ENCODE data around the gene DDX41. TPM values are rescaled to one million over a fixed set of nuclear protein-coding genes. Genes with fewer than 3 reads are reported as not detected.
A peak's percentile ranks its signal among the peaks of the same experiment; 100 is the strongest.
"Not testable (repeated sequence)": the region's sequence is repeated elsewhere in the genome, so short reads cannot be mapped to it uniquely, and the experiment has no call there.

Gene DDX41
- polyA plus RNA-seq, 3 donors, result 97.3 to 111 (median 103) TPM

DNA sequence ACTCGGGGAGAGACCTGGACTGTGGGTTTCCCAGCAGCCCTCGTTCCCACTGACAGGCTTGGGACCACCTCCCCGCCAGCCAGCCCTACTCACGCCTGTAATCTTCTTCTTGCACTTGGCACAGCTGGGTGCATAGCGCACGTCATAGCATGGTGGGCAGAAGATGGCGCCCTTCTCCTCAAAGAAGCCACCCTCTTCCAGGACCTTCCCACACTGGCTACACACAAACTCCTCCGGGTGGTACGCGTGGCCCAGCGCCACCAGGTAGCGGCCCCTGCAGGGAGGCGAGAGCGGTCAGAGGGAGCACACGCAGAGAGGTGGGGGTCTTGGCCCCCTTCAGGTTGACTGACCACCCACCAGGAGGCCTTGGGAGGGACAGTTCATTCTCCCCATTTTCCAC lies 28.8 kb downstream of the DDX41 start:
- no peak for DNase-seq

DNA sequence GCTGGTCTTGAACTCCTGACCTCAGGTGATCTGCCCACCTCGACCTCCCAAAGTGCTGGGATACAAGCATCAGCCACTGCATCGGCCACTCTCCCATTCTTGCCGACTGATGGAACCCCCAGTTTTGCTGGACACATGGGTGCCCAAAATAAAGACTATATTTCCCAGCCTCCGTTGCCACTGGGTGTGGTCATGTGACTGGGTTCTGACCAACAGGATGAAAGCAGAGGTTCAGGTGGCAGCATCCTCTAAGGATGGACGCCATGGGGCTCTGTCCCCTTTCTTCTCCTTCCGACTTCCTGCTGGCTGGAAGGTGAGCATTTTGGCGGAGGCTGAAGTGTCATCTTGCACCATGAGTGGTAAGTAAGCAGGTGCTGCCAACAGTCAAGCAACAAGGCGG lies 29.6 kb downstream of the DDX41 start:
- no peak for DNase-seq

DNA sequence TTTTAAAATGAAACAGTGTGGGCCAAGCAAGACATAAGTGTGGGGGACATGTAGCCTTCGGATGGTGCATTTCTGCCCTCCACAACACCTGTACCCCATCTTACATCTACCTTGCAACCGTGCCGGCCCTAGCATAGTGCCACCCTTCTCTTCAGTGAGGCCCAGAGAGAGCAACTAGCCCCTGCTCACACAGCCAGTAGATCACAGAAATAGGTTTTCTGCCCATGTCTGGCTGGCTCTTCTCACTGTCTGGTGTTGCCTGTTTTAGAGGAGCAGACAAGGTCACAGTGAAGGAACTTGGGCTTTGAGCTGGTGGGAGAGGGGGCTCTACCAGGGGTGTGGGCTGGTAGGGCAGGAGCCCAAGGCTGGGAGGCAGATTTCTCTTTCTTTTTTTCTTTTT lies 30.5 kb downstream of the DDX41 start:
- DNase-seq, result no peak

DNA sequence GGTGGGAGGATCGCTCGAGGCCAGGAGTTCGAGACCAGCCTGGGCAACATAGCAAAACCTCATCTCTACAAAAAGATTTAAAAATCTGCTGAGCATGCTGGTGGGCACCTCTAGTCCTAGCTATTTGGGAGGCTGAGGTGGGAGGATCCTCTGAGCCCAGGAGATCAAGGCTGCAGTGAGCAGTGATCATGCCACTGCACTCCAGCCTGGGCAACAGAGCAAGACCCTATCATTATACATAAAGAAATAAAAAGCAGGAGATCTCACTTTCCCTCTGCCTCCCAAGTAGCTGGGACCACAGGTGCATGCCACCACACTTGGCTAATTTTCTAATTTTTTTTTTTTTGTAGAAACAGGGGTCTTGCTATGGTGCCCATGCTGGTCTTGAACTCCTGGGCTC lies 31.0 kb downstream of the DDX41 start:
- DNase-seq, result not testable (repeated sequence)

DNA sequence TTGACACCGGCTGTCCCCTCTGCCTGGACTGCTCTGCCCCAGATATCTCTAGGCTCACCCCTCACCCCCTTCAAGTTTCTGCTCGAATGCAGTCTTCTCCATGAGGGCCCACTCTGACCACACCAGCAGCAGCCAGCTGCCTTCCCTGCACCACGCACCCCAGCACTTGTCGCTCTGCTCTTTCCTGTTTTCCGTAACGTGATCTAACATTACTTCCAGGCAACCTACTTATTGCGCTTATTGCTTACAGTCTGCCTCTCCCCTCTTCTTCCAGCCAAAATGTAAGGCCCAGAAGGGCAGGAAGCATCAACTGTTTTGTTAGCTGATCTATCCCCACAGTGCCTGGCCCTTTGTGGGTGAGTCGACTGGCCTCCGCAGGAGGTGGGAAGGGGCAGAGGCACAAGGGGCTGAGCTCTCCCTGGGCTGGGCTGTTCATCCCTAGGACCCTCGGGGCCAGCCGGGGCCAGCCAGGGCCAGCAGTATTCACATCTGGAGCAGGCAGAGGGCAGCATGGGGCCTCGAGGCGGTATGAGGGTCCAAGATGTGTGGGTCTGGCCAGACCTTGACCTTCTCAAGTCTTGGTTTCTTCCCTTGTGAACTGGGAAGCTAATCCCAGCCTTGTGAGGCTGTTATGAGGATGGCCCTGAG lies 31.7 kb downstream of the DDX41 start:
- DNase-seq, result no peak

DNA sequence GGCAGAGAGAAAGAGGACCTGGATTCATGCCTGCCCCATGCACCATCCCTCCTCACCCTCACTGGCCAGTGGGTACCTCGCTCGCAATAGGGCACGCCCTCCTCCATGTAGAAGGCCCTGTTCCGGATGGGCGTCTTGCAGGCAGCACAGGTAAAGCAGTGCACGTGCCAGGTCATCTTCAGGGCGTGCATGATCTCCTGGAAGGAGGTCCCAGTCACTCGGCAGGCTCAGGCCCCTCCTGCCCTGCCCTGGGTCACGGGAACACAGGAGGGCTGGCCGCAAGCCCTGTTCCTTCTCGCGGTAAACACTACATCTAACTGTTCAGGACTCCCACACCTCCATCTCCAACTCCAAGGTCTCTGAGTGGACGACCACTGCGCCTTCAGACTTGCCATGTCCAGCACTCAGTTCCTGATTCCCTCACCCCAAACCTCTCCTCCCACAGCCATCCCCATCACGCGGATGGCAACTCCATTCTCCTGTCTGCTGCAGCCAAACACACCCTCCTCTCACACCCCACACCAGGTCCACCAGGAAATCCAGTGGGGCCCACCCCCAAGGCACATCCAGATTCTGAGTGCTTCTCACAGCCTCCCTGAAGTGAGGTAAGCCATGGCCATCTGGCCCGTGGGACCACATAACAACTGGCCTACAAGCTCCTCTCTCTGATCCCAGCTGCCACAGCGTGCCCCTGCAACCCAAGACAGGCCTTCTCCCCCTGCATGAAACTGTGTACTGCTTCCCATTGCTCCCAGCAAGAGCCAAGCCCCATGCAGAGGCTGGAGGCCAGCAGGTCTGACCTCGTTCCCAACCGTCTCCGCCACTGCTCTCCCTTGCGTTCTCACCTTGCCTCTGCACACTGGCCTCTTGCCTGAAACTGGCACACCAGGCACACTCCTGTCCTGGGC lies 32.5 kb downstream of the DDX41 start:
- no peak for DNase-seq

DNA sequence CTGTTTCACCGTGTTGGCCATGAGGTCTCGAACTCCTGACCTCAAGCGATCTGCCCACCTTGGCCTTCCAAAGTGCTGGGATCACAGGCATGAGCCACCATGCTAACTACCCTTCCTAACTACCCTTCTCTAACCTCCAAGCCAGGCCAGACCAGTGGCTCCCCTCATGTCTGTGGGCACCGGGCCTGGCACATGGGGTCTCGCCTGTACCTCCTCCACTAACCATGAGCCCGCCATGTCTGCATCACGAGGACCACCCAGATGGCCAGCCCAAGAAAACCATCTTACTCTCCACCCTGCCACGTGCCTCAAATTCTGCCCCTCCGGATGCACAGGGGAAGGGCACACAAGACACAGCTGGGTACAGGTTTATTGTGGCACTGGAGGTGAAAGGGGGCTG lies 33.7 kb downstream of the DDX41 start:
- DNase-seq, result no peak

DNA sequence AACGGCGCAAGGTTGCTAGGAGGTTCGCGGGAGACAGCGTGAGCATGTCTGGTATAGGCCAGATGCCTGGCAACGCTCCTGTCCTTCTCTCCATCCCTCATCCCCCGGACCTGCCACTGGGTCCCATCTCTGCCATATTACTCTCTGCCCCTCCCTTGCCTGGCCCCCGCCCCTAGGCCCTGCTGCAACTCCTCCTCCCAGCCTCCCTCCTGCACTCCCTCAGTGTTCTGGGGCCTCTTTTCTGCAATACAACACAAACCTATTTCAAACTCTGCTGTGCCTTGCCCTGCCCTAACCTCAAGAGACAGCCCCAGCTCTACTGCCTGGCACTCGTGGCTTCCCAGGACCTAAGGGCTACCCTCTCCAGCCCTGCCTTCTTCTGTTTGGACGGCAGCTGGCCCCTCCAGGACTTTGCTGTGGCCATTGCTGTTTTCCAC lies 34.4 kb downstream of the DDX41 start:
- DNase-seq, result no peak

DNA sequence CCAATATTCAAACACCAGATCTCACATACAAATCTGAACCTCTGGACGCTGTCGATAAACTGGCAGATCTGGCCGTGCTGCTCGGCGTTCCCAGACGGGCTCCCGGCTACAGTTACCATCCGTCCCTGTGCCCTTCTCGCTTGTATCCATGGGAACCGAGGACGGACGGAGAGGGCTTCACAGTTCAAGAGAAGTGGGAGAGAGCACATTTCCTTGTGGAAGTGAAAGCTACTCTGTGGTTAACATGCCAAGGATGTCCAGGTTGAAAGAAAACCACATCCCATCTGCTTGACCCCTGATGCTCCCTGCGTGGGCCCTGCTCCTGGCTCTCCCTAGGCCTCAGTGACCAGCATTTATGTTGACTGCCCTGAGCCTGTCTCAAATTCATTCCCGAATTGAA lies 37.0 kb downstream of the DDX41 start:
- peak; percentile 65 for DNase-seq

DNA sequence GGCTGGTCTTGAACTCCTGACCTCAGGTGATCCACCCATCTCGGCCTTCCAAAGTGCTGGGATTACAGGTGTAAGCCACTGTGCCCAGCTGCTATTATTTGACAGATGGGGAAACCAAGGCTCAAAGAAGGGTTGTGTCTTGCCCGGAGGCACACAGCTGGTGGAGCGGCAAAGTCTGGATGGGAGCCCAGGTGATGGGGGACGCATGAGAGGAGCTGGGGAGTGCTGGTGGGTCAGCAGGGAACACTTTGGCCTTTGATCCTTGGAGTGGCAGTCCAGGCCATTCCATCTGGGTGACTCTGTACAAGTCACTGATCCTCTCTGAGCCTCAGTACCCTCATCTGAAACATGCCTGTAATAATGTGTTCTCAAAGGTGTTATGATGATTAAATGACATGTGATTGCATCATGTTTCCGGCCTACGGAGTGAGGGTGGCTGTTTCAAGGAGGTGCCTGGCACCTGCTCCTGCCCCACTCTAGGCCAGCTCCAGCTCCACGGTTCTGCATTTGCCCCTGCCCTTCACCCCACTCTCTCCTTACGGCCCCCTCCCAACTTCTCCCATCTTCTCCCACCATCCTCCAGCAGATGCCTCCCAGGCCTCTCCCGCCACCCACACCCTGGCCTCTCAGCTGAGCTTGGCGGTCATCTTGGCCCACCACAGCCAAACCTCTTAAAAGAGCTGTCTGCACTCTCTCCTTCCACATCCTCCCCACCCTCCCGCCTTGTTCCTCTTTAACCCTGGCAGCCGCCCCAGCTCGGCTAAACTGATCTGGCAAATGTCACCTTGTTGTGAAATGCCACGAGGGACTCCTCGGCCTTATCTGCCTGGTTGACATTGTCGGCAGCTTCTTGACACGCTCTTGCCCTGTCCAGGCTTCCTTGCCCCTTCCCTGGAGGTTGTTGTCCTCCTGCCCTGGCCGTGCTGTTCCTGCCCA lies 37.8 kb downstream of the DDX41 start:
- DNase-seq, result no peak

DNA sequence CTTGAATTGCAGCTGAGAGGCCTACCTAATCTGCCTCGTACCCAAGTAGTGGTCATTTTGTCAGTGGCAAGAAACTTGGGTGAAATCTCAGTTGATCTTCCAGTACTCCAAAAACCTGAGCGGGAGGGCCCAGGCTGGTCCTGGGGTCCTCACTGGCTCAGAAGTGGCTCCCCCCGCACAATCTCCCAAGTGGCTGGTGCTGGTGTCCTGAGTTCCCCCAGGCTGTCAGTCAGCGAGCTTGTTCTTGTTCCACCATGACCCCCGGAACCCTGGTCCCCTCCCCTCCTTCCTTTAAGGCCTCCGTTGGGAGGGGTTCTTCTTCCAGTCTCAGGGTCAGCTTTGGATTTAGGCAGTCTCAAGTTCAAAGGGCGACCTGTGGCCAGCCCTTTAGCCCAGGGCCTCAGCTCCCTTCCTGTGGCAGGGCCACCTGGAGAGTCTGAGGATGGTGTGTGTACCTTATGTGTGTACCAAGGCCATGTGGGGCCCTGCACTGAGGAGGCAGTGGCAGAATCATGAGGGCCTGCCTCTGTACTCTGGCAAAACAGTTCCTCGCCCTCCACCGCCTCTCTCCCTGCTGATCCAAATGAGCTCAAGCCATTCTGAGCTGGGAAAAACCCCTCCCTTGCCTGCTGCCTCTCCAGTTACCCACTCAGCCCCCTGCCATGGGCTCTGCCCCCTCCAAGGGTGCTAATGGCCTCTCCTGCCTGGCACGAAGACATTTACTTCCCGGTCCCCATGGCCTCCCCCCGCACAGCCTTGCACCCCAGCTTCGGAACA lies 38.9 kb downstream of the DDX41 start:
- no peak for DNase-seq

DNA sequence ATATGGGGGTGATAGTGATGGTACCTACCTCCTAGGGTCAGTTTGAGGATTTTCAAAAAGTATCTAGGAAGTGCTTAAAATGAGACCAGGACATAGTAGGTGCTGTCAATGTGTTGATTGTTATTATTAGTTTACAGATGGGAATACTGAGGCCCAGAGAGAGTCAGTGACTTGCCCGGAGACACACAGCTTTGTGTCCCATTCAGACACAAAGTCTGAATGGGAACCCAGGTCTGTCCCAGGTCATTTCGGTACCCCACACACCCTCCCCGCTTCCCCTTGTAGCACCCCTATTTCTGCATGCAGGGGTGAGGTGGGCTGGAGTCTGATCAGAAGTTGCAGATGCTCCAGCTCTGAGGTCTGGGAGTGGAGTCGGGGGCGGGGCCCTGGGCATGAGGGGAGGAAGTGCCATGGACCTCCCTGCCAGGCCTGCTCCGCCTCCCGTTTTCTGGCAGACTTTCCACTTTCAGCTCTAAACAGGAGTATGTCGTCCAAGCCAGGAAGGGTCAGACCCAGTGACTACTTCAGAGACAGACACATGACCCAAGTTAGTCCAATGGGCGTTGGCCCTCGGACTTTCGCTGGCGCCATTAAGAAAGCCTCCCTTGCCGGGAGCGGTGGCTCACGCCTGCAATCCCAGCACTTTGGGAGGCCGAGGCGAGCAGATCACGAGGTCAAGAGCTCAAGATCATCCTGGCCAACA lies 40.1 kb downstream of the DDX41 start:
- DNase-seq, result no peak

DNA sequence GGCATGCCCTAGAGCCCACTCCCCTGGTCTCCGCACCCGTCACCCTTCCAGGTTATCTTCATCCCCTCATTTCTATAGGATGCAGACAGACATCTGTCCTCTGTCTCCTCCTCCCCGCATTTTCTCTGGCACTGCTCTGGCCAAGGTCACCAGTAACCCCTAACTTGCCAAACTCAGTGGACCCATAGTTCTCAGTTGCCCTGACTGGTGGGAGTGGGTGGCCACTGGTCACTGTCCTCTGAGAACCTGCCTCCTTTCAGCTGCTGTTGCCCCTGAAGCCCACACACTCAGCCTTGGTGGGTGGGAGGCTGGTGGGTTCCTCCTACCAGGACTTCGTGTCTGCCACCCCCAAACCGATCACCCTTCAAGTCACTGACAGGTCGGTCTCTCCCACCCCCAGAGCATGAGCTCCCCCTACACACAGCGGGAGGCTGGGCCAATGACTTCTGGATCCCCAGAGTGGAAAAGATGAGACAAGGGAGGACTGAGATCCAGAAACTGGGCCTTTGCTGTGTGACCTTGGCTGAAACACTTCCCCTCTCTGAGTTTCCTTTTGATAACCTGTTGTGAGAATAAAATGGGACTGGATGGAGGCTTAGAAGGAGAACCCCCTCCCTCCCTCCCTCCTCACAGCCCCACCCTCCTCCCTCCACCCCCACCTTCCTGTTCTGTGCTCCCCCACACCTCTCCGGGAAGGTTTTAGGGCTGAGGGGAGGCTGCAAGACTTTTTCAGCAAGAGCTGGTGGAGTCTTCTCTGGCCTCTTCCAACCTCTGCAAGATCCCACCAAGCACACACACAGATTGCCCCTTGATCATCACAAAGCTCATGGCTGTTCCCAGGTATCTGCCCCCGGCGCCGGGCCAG lies 41.0 kb downstream of the DDX41 start:
- no peak for DNase-seq

DNA sequence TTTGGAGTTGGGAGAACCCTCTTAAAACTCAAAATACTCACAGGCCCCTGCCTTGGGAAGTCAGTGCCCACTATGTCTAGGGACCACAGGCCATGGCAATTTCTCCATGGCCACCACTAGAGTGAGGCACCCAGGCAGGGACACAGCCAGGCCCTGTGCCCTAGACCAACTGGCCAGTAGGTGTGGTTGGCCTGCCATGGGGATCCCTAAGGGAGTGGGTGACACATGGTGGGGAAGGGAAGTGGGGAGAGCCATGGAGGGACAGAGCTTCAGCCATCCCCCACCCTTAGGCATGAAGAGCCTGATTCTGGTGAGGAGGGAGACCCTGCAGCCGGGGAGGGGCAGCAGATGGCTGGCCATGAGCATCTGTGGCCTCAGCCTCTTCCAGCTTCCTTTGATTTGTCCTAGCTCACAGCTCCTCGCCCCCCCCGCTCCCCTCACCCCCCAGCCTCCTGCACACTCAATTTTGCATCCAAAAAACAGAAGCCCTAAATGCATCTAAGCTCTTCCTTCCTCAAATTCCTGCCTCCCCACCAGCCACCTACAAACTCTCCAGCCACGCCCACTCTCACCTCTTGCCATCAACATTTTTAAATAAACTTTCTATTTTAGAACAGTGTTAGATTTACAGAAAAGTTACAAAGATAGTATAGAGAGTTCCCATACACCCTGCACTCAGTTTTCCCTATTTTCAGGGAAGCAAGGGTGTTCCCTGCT lies 41.8 kb downstream of the DDX41 start:
- DNase-seq, result no peak

DNA sequence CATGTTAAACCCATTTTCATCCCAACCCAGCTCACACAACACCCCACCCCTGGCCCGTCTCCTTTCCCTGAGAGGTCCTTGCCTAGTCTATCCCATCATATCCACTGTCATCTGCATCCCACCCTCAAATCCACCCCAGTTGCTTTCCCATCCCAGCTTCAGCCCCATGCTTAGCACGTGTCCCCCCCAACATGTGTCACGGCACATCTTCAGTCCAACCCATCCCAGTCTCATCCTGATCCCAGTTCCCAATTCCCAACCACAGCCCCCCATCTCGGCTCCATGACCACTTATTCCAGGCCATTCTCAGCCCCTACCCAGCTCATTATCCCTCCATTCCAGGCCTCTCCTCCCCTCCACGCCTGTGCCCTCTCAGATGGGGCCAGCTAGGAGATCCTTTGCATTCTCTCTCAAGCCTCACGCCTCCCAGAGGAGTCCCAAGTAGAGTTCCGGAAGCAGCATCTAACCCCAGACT lies 42.7 kb downstream of the DDX41 start:
- no peak for DNase-seq

DNA sequence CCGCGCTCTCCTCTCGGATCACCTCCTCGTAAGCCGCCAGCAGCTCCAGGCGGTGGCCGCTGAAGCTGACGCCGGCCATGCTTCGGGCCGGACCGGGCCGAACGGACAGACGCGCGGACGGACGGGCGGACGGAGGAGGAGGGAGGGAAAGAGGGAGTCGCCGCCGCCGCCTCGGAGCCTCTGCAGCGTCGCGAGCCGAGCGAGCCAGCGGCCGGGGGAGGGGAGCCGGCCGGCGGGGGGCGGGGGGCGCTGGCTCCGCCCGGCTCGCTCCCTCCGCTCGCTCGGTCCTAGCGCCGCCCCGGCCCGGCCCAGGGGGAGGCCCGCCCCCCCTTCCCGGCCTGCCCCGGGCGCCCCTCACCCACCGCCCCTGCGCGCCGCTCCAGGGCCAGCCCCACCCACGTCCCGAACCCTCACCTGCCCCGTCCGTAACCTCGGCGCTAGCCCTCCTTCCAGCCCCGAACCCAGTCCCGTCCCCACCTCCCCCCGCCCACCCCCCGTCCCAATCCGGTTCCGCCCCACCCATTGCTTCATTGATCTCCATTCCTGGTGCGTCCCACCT lies 43.2 kb downstream of the DDX41 start, which contains the start of gene DBN1:
DBN1 (minus strand) TSS at position 192 of the 559 bp plus-strand sequence; CDS start at position 79, 113 bp downstream.
- DNase-seq, result peak; percentile 65

DNA sequence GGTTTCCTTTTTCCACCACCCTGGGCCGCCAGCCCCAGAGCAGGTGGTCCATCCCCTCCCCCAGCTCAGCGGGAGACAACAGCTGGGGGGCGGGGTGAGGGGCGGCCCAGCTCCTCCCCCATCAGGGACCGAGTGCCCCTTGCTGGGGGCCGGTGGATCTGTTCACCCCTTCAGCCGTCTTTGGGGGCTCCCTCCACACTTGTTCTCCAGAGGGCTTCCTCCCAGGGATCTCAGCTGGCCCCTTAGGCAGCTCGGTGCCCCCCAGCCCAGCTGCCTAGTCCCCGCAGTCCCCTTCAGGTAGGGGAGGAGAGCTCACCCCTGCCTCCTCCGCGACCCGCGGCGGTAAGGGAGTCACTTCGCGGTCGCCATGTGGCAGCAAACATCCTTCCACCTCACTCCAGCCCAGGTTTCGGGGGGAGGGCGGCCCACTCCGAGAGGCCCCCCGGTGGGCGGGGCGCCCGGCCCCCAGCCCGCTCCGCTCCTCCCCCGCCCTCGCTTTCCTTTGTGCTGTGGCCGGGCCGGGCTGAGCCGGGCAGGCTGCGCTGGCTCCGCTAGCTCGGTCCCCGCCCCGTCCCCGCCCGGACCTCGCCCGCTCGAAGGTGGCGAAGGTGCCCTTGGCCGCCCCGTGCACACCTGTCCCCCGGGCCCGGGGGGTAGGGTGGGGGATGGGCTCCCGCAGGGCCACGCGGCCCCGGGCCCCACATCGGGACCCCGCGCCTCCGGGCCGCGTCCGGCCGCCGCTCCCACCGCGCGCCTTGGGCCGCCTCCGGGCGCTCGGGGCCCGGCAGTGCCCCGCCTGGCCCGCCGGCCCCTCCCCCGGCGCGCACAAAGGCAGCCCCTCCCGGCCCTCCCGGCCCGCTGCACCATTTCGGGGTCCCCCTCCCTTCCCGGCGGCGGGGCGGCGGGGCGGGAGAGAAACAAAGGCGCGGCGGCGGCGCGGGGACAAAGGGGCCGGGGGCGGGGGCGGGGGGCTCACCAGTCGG lies 44.0 kb downstream of the DDX41 start:
- peak; percentile 64 for DNase-seq
